ENCODE results near the gene ERRFI1.

DNA sequence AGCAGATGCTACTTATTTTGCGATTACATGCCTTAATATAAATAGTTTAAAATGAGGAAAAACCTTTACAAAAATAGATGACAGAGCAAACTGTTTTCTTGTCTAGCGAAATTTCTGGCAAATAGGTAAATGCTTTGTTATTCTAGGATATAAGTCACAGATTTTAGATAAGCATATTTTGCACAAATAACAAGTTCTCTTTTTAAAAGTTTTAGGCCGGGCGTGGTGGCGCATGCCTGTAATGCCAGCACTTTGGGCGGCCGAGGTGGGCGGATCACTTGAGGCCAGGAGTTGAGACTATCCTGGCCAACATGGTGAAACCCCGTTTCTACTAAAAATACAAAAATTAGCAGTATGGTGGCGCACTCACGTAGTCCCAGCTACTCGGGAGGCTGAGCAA lies 20.3 kb upstream of the ERRFI1 start:
- no peak for TF ChIP-seq ZNF274 (IDR thresholded peaks at IDR 0.05; ENCODE audit: low read depth, low read length)
- no peak for TF ChIP-seq YY1 (IDR thresholded peaks at IDR 0.05; ENCODE audit: insufficient read depth, insufficient read length)

All from NT2/D1 (cell line).